Measurements from ENCODE around the gene SF3B2. TPM values are rescaled to one million over a fixed set of nuclear protein-coding genes. Genes with fewer than 3 reads are reported as not detected.

SF3B2 gene
- total RNA-seq, 2 experiments from 2014 or later, result 185 to 260 TPM

GRCh38 chr11:66104057-66104638 lies 52.0 kb downstream of the SF3B2 start:
- BruUV-seq (replicated peaks), result no TSS peak
- Histone ChIP-seq H3K4me3 (ENCODE audit: low read depth, low read length, poor library complexity, severe bottlenecking) (no peak overlapping the region), H2AFZ (ENCODE audit: low read length) (no peak overlapping the region; the same call in 1 of the 2 replicates), H3K9me2 (ENCODE audit: insufficient read depth, low read length) (no peaks in the 10 kb centered on the region), H3K79me2 (ENCODE audit: insufficient read depth, low read depth, low read length) (peaks cover 23% of the 10 kb centered on the region; the same call in 1 of the 2 replicates), H3K9me3 (ENCODE audit: low read length) (no peaks in the 10 kb centered on the region), H4K20me1 (ENCODE audit: insufficient read depth, low read length) (no peaks in the 10 kb centered on the region), H3K27ac (ENCODE audit: low read depth, low read length, poor library complexity, severe bottlenecking) (no peak overlapping the region), H3K4me1 (ENCODE audit: insufficient read depth, low read length, poor library complexity, severe bottlenecking) (peaks cover 38% of the 10 kb centered on the region), H3K36me3 (ENCODE audit: insufficient read depth, low read length) (peaks cover 9% of the 10 kb centered on the region), H3K4me2 (ENCODE audit: low read length) (peak overlapping the region; percentile 27; the same call in 1 of the 2 replicates)
- ChIA-PET POLR2A (no interaction called here), CTCF (ENCODE audit: unreplicated experiment) (no interaction called here)
- no peak for DNase-seq (ENCODE audit: low spot score)
- intact Hi-C loops (cut with micrococcal nuclease; ENCODE audit: unreplicated experiment), result no loop called here
- no peak for TF ChIP-seq CTCF (conservative IDR thresholded peaks at IDR 0.05; ENCODE audit: low read length)
- no peak for TF ChIP-seq EZH2phosphoT487 (IDR thresholded peaks at IDR 0.05; ENCODE audit: borderline replicate concordance, low read depth, low read length)

DNA sequence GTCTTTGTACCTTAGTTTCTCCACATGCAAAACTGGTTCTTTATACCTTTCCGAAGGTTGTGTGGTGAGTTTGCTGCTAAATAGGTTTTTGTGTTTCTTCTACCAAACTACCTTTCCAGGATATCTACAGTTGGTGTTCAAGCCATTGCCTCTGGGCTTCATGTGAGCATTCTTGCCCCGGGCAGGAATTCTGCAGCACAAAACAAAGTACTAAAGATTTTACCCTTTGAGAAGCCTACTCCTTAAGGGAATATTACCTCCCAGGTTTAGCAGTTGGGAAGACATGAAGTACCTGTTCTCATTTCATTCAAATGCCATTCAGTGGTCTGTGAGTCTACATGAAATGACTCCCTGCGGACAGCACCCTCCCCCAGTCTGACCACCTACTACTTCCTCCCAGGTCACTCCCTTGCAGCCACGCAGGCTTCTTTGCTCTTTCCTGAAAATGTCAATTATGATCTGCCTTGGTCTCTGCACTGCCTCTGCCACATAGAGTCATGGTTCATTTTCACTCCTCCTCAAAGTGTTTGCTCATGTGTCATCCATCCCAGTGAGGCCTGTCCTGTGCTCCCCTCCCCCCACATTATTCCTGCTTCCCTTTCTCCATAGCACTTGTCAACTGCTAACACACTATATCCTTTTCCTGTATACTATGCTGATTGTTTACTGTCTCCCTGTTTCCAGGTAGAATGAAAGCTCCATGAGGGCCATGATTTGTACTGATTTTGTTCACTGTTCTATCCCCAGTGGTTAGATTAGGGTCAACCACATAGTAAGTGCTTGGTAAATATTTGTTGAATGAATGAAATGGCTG lies 54.8 kb downstream of the SF3B2 start:
- CTCF ChIA-PET (ENCODE audit: unreplicated experiment), result no interaction called here
- Histone ChIP-seq H3K36me3 (ENCODE audit: insufficient read depth, low read length) (peaks cover 9% of the 10 kb centered on the region), H4K20me1 (ENCODE audit: insufficient read depth, low read length) (no peaks in the 10 kb centered on the region), H3K9me2 (ENCODE audit: insufficient read depth, low read length) (no peaks in the 10 kb centered on the region), H3K4me3 (ENCODE audit: low read depth, low read length, poor library complexity, severe bottlenecking) (no peak overlapping the region), H3K4me2 (ENCODE audit: low read length) (no peak overlapping the region), H3K79me2 (ENCODE audit: insufficient read depth, low read depth, low read length) (peaks cover 13% of the 10 kb centered on the region; the same call in 1 of the 2 replicates), H3K4me1 (ENCODE audit: insufficient read depth, low read length, poor library complexity, severe bottlenecking) (peaks cover 31% of the 10 kb centered on the region), H2AFZ (ENCODE audit: low read length) (no peak overlapping the region), H3K9me3 (ENCODE audit: low read length) (no peaks in the 10 kb centered on the region), H3K27ac (ENCODE audit: low read depth, low read length, poor library complexity, severe bottlenecking) (no peak overlapping the region)
- BruUV-seq (replicated peaks), result no TSS peak
- intact Hi-C loops (cut with micrococcal nuclease; ENCODE audit: unreplicated experiment), result no loop called here
- POLR2A ChIA-PET, result interaction anchor here (0.8 to 1.4 kb wide), 2 partner anchors 20 kb away, joined by 3 read pairs; no protein-coding TSS in a partner anchor
- TF ChIP-seq EZH2phosphoT487 (IDR thresholded peaks at IDR 0.05; ENCODE audit: borderline replicate concordance, low read depth, low read length) (no peak), CTCF (conservative IDR thresholded peaks at IDR 0.05; ENCODE audit: low read length) (no peak)
- DNase-seq (ENCODE audit: low spot score), result no peak

Data from OCI-LY7 (cell line).